GM12892 (cell line): ENCODE results near the gene MBIP.

Source experiments
- POLR2A ChIP-seq: IDR thresholded peaks from 2 replicates; pipeline ENCODE4 v1.6.1; 2011; ENCODE audit warnings: low read depth, low read length, control low read depth
- POLR2AphosphoS5 ChIP-seq: IDR thresholded peaks from 2 replicates; pipeline ENCODE4 v1.6.1; 2011; ENCODE audit warnings: low read depth, low read length, control low read depth
- TAF1 ChIP-seq: IDR thresholded peaks from 2 replicates; pipeline ENCODE4 v1.6.1; 2011; ENCODE audit warnings: low read depth, mild to moderate bottlenecking, control low read depth, low read length, borderline replicate concordance

GRCh38 chr14:36356862-36357261 lies 36.4 kb upstream of the MBIP start:
- no peak for TF ChIP-seq POLR2A
- no peak for TF ChIP-seq TAF1
- TF ChIP-seq POLR2AphosphoS5 = no peak
